ENCODE data around the gene MRPS6.

GRCh38 chr21:34180826-34181359 lies 107.5 kb downstream of the MRPS6 start:
- TF ChIP-seq, protein P1, sequence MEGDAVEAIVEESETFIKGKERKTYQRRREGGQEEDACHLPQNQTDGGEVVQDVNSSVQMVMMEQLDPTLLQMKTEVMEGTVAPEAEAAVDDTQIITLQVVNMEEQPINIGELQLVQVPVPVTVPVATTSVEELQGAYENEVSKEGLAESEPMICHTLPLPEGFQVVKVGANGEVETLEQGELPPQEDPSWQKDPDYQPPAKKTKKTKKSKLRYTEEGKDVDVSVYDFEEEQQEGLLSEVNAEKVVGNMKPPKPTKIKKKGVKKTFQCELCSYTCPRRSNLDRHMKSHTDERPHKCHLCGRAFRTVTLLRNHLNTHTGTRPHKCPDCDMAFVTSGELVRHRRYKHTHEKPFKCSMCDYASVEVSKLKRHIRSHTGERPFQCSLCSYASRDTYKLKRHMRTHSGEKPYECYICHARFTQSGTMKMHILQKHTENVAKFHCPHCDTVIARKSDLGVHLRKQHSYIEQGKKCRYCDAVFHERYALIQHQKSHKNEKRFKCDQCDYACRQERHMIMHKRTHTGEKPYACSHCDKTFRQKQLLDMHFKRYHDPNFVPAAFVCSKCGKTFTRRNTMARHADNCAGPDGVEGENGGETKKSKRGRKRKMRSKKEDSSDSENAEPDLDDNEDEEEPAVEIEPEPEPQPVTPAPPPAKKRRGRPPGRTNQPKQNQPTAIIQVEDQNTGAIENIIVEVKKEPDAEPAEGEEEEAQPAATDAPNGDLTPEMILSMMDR (IDR thresholded peaks at IDR 0.05; ENCODE audit: low read depth, low read length, poor library complexity, severe bottlenecking), result no peak
- TF ChIP-seq EZH2phosphoT487 (IDR thresholded peaks at IDR 0.05; ENCODE audit: borderline replicate concordance, low read length), result no peak
